ENCODE data around the gene SGPL1.

GRCh38 chr10:70889291-70889690 is 73.5 kb downstream of the SGPL1 start:
- TF ChIP-seq, protein P1, sequence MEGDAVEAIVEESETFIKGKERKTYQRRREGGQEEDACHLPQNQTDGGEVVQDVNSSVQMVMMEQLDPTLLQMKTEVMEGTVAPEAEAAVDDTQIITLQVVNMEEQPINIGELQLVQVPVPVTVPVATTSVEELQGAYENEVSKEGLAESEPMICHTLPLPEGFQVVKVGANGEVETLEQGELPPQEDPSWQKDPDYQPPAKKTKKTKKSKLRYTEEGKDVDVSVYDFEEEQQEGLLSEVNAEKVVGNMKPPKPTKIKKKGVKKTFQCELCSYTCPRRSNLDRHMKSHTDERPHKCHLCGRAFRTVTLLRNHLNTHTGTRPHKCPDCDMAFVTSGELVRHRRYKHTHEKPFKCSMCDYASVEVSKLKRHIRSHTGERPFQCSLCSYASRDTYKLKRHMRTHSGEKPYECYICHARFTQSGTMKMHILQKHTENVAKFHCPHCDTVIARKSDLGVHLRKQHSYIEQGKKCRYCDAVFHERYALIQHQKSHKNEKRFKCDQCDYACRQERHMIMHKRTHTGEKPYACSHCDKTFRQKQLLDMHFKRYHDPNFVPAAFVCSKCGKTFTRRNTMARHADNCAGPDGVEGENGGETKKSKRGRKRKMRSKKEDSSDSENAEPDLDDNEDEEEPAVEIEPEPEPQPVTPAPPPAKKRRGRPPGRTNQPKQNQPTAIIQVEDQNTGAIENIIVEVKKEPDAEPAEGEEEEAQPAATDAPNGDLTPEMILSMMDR (IDR thresholded peaks at IDR 0.05) = no peak
- no peak for TF ChIP-seq EZH2 (IDR thresholded peaks at IDR 0.05)

All from neural progenitor cell (in vitro differentiated cells).